Nephron progenitor cell (in vitro differentiated cells): ENCODE measurements around the gene DEPP1.

Experiments
- DNase-seq: peaks from one replicate; pipeline ENCODE4 v3.0.0; 2021
- H3K27ac Mint-ChIP-seq: 2 replicates; pipeline ENCODE4 v1.8.0; 2021; ENCODE audit warnings: mild to moderate bottlenecking, moderate library complexity, mixed read lengths
- H3K27me3 Mint-ChIP-seq: 2 replicates; pipeline ENCODE4 v1.8.0; 2021; ENCODE audit warnings: mild to moderate bottlenecking, low read depth, mixed read lengths; ENCODE audit not compliant: poor library complexity
- H3K36me3 Mint-ChIP-seq: 2 replicates; pipeline ENCODE4 v1.8.0; 2021; ENCODE audit warnings: low read depth, mixed read lengths
- H3K4me1 Mint-ChIP-seq: 2 replicates; pipeline ENCODE4 v1.8.0; 2021; ENCODE audit warnings: mixed read lengths
- H3K4me3 Mint-ChIP-seq: 2 replicates; pipeline ENCODE4 v1.8.0; 2021; ENCODE audit warnings: mild to moderate bottlenecking, moderate library complexity, mixed read lengths
- H3K9me3 Mint-ChIP-seq: 2 replicates; pipeline ENCODE4 v1.8.0; 2021; ENCODE audit warnings: mild to moderate bottlenecking, moderate library complexity, mixed read lengths
- CTCF ChIP-seq: fragments of 200-600 bp; sonication (generic); IDR thresholded peaks from 2 replicates; pipeline ENCODE4 v1.5.0; 2021; ENCODE audit warnings: antibody characterized with exemption

The DEPP1 gene

GRCh38 chr10:44966816-44967509 is 11.6 kb downstream of the DEPP1 start:
- Mint-ChIP-seq H3K27ac (no peak overlapping the region), H3K4me1 (peaks cover 72% of the 10 kb centered on the region)
- TF ChIP-seq CTCF, result peak; percentile 20

GRCh38 chr10:44966129-44966815 is 12.3 kb downstream of the DEPP1 start:
- peaks cover 9% of the 10 kb centered on the region for H3K27me3 Mint-ChIP-seq
- H3K36me3 Mint-ChIP-seq, result peaks cover 27% of the 10 kb centered on the region
- H3K4me3 Mint-ChIP-seq, result no peak overlapping the region
- peaks cover 79% of the 10 kb centered on the region for H3K4me1 Mint-ChIP-seq
- H3K9me3 Mint-ChIP-seq, result no peaks in the 10 kb centered on the region
- no peak for DNase-seq
- no peak for TF ChIP-seq CTCF
- H3K27ac Mint-ChIP-seq, result no peak overlapping the region

More at GRCh38 chr10:44966816-44967509, 11.6 kb downstream of the DEPP1 start:
- H3K9me3 Mint-ChIP-seq, result no peaks in the 10 kb centered on the region
- peaks cover 11% of the 10 kb centered on the region for H3K27me3 Mint-ChIP-seq
- H3K36me3 Mint-ChIP-seq, result peaks cover 31% of the 10 kb centered on the region
- DNase-seq, result no peak
- H3K4me3 Mint-ChIP-seq, result no peak overlapping the region

GRCh38 chr10:44965651-44966097 is 12.9 kb downstream of the DEPP1 start:
- Mint-ChIP-seq H3K4me1 (peaks cover 85% of the 10 kb centered on the region), H3K27me3 (peaks cover 14% of the 10 kb centered on the region), H3K4me3 (no peak overlapping the region), H3K36me3 (peaks cover 21% of the 10 kb centered on the region), H3K27ac (no peak overlapping the region), H3K9me3 (no peaks in the 10 kb centered on the region)
- TF ChIP-seq CTCF, result no peak
- no peak for DNase-seq

- Mint-ChIP-seq H3K4me1 (peaks cover 91% of the 10 kb centered on the region), H3K27me3 (peaks cover 14% of the 10 kb centered on the region), H3K36me3 (peaks cover 16% of the 10 kb centered on the region), H3K27ac (no peak overlapping the region), H3K9me3 (no peaks in the 10 kb centered on the region), H3K4me3 (peak overlapping the region; percentile 16)
- TF ChIP-seq CTCF, result no peak
- DNase-seq, result no peak
Measured at GRCh38 chr10:44965104-44965503, 13.5 kb downstream of the DEPP1 start.

GRCh38 chr10:44963772-44964633 is 14.6 kb downstream of the DEPP1 start:
- peaks cover 5% of the 10 kb centered on the region for H3K36me3 Mint-ChIP-seq
- peaks cover 14% of the 10 kb centered on the region for H3K27me3 Mint-ChIP-seq
- peak overlapping the region; percentile 47 for H3K4me3 Mint-ChIP-seq
- H3K9me3 Mint-ChIP-seq, result no peaks in the 10 kb centered on the region
- H3K27ac Mint-ChIP-seq, result peak overlapping the region; percentile 92
- peak; percentile 11 for TF ChIP-seq CTCF
- H3K4me1 Mint-ChIP-seq, result peaks cover 94% of the 10 kb centered on the region
- peak; percentile 68 for DNase-seq
